ENCODE data around the gene STXBP5L. TPM values are rescaled to one million over a fixed set of nuclear protein-coding genes. Genes with fewer than 3 reads are reported as not detected.

Gene STXBP5L
- total RNA-seq, 1 donor from 2014 or later: 3.0 TPM

DNA sequence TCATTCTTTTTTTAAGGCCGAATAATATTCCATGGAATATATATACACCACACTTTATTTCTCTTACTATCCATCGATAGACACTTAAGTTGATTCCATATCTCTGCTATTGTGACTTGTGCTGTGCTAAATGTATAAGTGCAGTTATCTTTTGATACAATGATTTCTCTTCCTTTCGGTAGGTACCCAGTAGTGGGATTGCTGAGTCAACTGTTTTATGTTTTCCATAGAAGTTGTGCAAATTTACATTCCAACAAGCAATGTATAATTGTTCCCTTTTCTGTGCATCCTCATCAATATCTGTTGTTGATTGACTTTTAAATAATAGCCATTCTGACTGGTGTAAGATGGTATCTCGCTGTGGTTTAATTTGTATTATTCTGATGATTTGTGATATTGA lies 81.0 kb downstream of the STXBP5L start:
- no peak for DNase-seq (ENCODE audit: low read depth, low spot score)
- Mint-ChIP-seq H3K36me3 (ENCODE audit: low read depth) (peaks cover 4% of the 10 kb centered on the region), H3K4me1 (no peaks in the 10 kb centered on the region), H3K4me3 (no peak overlapping the region), H3K27ac (ENCODE audit: unreplicated experiment) (no peak overlapping the region), H3K27me3 (ENCODE audit: low read depth) (no peaks in the 10 kb centered on the region), H3K9me3 (no peaks in the 10 kb centered on the region)
- TF ChIP-seq, protein P1, sequence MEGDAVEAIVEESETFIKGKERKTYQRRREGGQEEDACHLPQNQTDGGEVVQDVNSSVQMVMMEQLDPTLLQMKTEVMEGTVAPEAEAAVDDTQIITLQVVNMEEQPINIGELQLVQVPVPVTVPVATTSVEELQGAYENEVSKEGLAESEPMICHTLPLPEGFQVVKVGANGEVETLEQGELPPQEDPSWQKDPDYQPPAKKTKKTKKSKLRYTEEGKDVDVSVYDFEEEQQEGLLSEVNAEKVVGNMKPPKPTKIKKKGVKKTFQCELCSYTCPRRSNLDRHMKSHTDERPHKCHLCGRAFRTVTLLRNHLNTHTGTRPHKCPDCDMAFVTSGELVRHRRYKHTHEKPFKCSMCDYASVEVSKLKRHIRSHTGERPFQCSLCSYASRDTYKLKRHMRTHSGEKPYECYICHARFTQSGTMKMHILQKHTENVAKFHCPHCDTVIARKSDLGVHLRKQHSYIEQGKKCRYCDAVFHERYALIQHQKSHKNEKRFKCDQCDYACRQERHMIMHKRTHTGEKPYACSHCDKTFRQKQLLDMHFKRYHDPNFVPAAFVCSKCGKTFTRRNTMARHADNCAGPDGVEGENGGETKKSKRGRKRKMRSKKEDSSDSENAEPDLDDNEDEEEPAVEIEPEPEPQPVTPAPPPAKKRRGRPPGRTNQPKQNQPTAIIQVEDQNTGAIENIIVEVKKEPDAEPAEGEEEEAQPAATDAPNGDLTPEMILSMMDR (conservative IDR thresholded peaks at IDR 0.05): no peak

DNA sequence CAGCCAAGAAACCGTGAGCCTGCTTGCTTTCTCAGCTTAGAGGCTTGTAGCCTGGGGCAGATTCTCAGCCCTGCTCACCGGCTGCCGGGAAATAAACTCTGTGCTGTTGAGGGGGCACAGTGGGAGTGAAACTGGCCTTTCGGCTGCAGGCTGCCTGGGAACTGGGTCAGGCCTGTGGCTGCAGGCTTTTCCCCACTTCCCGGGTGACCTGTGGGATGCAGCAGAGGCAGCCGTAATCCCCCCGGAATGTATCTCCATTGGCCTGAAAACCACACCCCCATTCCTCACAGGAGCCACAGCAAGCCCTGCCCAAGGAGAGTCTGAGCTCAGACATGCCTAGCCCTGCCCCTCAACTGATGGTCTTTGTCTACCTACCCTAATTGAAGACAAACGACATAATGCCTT lies 110.9 kb downstream of the STXBP5L start:
- peaks cover 2% of the 10 kb centered on the region for H3K27me3 Mint-ChIP-seq (ENCODE audit: low read depth)
- TF ChIP-seq, protein P1 (conservative IDR thresholded peaks at IDR 0.05): no peak
- no peaks in the 10 kb centered on the region for H3K4me1 Mint-ChIP-seq
- DNase-seq (ENCODE audit: low read depth, low spot score): no peak
- no peaks in the 10 kb centered on the region for H3K9me3 Mint-ChIP-seq
- no peaks in the 10 kb centered on the region for H3K36me3 Mint-ChIP-seq (ENCODE audit: low read depth)
- H3K4me3 Mint-ChIP-seq: no peak overlapping the region
- no peak overlapping the region for H3K27ac Mint-ChIP-seq (ENCODE audit: unreplicated experiment)

- no peak overlapping the region for H3K4me3 Mint-ChIP-seq
- H3K36me3 Mint-ChIP-seq (ENCODE audit: low read depth): peaks cover 2% of the 10 kb centered on the region
- H3K9me3 Mint-ChIP-seq: peaks cover 5% of the 10 kb centered on the region
- peaks cover 5% of the 10 kb centered on the region for H3K4me1 Mint-ChIP-seq
- no peak overlapping the region for H3K27ac Mint-ChIP-seq (ENCODE audit: unreplicated experiment)
- DNase-seq (ENCODE audit: low read depth, low spot score): no peak
- TF ChIP-seq, protein P1 (conservative IDR thresholded peaks at IDR 0.05): no peak
- no peaks in the 10 kb centered on the region for H3K27me3 Mint-ChIP-seq (ENCODE audit: low read depth)
Observed at GRCh38 chr3:121063628-121064027, 155.6 kb downstream of the STXBP5L start.

- Mint-ChIP-seq H3K4me3 (no peak overlapping the region), H3K27me3 (ENCODE audit: low read depth) (no peaks in the 10 kb centered on the region), H3K36me3 (ENCODE audit: low read depth) (peaks cover 2% of the 10 kb centered on the region), H3K27ac (ENCODE audit: unreplicated experiment) (no peak overlapping the region), H3K4me1 (peaks cover 5% of the 10 kb centered on the region), H3K9me3 (peaks cover 5% of the 10 kb centered on the region)
- TF ChIP-seq, protein P1 (conservative IDR thresholded peaks at IDR 0.05): no peak
- DNase-seq (ENCODE audit: low read depth, low spot score): no peak
Observed at GRCh38 chr3:121064121-121064520, 156.1 kb downstream of the STXBP5L start.

DNA sequence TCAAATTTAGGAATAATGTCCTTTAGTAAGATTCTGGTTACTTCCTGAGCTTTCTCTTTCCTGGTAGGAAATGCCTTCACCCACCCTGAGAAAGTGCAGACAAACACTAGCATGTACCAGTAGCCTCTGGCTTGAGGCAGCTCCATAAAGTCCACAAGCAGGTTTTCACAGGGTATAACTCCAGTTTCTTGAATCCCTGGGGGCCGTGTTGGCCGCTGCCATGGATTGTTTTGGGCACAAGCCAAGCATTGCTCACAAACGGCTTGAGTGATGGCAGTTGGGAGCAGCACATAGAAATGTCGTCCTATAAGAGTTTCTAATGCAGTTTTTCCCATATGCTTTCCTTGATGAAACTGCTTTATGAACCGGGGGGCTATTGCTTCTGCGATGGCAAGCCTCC lies 164.1 kb downstream of the STXBP5L start:
- Mint-ChIP-seq H3K27ac (ENCODE audit: unreplicated experiment) (no peak overlapping the region), H3K9me3 (peaks cover 9% of the 10 kb centered on the region), H3K36me3 (ENCODE audit: low read depth) (no peaks in the 10 kb centered on the region), H3K4me1 (no peaks in the 10 kb centered on the region), H3K27me3 (ENCODE audit: low read depth) (no peaks in the 10 kb centered on the region), H3K4me3 (no peak overlapping the region)
- TF ChIP-seq, protein P1 (conservative IDR thresholded peaks at IDR 0.05): no peak
- DNase-seq (ENCODE audit: low read depth, low spot score): no peak

DNA sequence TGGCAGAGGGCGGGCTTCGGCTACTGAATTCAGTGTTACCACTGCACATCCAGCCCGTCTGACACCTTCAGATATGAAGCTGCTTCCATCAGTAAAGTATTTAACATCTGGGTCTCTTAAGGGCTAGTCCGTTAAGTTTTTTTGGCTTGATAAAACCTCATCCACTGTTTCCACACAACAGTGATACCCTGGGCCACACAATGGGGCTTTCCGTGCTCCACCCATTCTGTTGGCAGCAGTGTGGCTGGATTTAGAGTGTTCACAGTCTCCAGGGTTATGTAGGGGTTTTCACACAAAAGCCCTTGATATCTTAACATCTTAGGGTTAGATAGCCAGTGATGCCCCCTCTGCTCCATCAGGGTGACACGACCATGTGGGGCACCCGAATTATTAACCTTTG lies 165.0 kb downstream of the STXBP5L start:
- Mint-ChIP-seq H3K27ac (ENCODE audit: unreplicated experiment) (peak overlapping the region; percentile 19), H3K4me1 (no peaks in the 10 kb centered on the region), H3K36me3 (ENCODE audit: low read depth) (peaks cover 4% of the 10 kb centered on the region), H3K27me3 (ENCODE audit: low read depth) (no peaks in the 10 kb centered on the region), H3K4me3 (no peak overlapping the region), H3K9me3 (peaks cover 11% of the 10 kb centered on the region)
- no peak for DNase-seq (ENCODE audit: low read depth, low spot score)
- TF ChIP-seq, protein P1 (conservative IDR thresholded peaks at IDR 0.05): no peak
